ENCODE data around the gene TMEM108.

DNA sequence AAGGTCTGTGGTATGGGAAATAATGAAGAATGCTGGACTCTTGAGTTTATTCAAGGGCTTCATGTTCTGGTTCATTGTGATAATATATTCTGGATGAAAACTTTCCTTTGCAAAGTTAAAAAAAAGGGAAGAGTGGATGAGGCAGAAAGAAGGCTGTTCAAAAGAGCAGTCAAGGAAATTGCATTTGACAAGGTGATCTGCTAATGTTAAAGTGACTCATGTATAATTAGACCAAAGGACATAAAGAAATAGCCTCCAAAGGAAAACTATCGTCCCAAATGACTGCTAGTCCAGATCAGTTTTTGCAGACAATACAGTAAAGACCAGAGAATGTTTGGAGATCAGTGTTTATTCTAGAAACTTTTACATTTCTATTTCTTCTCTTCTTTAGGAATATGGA lies 9.8 kb downstream of the TMEM108 start:
- TF ChIP-seq ELF1 (IDR thresholded peaks at IDR 0.05; ENCODE audit: borderline replicate concordance, low read depth) (no peak), ZNF274 (IDR thresholded peaks at IDR 0.05; ENCODE audit: low read depth, low read length) (no peak), CTCF (IDR thresholded peaks at IDR 0.05 in 2 of 3, conservative IDR thresholded peaks at IDR 0.05 in 1 of 3; ENCODE audit: borderline replicate concordance in 1 of 3, insufficient read depth in 1 of 3, low read depth in 2 of 3, low read length in 2 of 3) (no peak), SIN3A (IDR thresholded peaks at IDR 0.05; ENCODE audit: low read depth) (no peak), SP1 (IDR thresholded peaks at IDR 0.05; ENCODE audit: low read depth) (no peak)
